Measurements from ENCODE around the gene LRRFIP2.

LRRFIP2 gene

GRCh38 chr3:37017683-37018082, 156.7 kb downstream of the LRRFIP2 start:
- DNase-seq: no peak

GRCh38 chr3:37016903-37017302, 157.5 kb downstream of the LRRFIP2 start:
- DNase-seq: no peak

- DNase-seq: no peak
Observed at GRCh38 chr3:37015642-37016041, 158.7 kb downstream of the LRRFIP2 start.

GRCh38 chr3:37014620-37015019, 159.8 kb downstream of the LRRFIP2 start:
- DNase-seq: no peak

Measured in NCI-H774 (cell line).